B cell (primary cell): ENCODE data around the gene IST1.

Experiments used
- EZH2 ChIP-seq: IDR thresholded peaks from 2 replicates; pipeline ENCODE4 v1.6.1; 2012; ENCODE audit warnings: borderline replicate concordance, low read depth, mild to moderate bottlenecking, moderate library complexity, low read length; ENCODE audit not compliant: insufficient read depth, poor library complexity, severe bottlenecking
- TF ChIP-seq, protein P1 (sequence below): fragments of 200-600 bp; IDR thresholded peaks from one replicate; pipeline ENCODE4 v1.8.0; 2022; ENCODE audit warnings: antibody characterized with exemption, mild to moderate bottlenecking

DNA sequence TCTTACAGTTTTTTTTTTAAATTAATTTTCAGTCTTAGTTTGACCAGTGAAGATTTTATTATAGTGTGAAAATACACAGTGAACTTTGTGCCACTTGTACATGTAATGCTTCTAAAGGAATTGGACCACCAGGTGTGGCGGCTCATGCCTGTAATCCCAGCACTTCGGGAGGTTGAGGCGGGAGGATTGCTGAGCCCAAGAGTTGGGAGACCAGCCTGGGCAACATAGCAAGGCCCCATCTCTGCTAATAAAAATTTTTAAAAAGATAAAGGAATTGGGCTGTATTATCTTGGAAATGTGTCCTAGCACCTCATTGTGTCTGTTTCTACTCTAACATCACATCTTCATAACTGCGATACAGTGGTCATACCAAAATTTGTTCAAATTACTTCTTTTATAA, 3.8 kb downstream of the IST1 start:
- TF ChIP-seq, protein P1, sequence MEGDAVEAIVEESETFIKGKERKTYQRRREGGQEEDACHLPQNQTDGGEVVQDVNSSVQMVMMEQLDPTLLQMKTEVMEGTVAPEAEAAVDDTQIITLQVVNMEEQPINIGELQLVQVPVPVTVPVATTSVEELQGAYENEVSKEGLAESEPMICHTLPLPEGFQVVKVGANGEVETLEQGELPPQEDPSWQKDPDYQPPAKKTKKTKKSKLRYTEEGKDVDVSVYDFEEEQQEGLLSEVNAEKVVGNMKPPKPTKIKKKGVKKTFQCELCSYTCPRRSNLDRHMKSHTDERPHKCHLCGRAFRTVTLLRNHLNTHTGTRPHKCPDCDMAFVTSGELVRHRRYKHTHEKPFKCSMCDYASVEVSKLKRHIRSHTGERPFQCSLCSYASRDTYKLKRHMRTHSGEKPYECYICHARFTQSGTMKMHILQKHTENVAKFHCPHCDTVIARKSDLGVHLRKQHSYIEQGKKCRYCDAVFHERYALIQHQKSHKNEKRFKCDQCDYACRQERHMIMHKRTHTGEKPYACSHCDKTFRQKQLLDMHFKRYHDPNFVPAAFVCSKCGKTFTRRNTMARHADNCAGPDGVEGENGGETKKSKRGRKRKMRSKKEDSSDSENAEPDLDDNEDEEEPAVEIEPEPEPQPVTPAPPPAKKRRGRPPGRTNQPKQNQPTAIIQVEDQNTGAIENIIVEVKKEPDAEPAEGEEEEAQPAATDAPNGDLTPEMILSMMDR: no peak
- TF ChIP-seq EZH2: no peak
